DND-41 (cell line): ENCODE data around the gene GRK1.

Experiments
- EZH2 ChIP-seq: IDR thresholded peaks from 3 replicates; pipeline ENCODE4 v1.6.1; 2012; ENCODE audit warnings: borderline replicate concordance, low read depth, mild to moderate bottlenecking, moderate library complexity, low read length, inconsistent platforms; ENCODE audit not compliant: severe bottlenecking
- TF ChIP-seq, protein P1 (sequence below): IDR thresholded peaks from 2 replicates; pipeline ENCODE4 v1.5.1; 2012; ENCODE audit warnings: borderline replicate concordance, low read length, moderate library complexity, mild to moderate bottlenecking; ENCODE audit not compliant: poor library complexity, severe bottlenecking; ENCODE audit errors: extremely low read depth

DNA sequence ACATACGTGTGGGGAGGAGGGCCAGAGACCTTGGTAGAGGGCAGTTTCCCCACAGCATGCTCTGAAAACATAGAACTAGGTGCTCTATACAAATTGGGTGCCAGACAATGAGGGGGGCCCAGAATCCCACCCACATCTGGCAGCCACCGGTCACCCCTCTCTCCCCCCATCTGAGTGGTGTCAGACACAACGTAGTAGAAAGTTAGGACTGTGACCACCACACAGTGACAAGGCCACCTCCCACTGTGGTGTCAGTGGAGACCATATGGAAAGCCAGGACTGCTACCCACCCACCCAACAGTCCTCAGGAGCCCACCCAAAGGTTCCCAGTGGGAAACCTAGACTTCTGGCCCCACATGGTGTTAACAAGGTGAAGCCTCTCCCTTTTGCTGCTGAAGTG, 7.0 kb upstream of the GRK1 start:
- TF ChIP-seq, protein P1, sequence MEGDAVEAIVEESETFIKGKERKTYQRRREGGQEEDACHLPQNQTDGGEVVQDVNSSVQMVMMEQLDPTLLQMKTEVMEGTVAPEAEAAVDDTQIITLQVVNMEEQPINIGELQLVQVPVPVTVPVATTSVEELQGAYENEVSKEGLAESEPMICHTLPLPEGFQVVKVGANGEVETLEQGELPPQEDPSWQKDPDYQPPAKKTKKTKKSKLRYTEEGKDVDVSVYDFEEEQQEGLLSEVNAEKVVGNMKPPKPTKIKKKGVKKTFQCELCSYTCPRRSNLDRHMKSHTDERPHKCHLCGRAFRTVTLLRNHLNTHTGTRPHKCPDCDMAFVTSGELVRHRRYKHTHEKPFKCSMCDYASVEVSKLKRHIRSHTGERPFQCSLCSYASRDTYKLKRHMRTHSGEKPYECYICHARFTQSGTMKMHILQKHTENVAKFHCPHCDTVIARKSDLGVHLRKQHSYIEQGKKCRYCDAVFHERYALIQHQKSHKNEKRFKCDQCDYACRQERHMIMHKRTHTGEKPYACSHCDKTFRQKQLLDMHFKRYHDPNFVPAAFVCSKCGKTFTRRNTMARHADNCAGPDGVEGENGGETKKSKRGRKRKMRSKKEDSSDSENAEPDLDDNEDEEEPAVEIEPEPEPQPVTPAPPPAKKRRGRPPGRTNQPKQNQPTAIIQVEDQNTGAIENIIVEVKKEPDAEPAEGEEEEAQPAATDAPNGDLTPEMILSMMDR, result no peak
- no peak for TF ChIP-seq EZH2
